HG03558 (cell line): ENCODE measurements around the gene MXD1.

Experiments used
- ATAC-seq: cut with Tn5 transposase; IDR thresholded peaks from one replicate; pipeline ENCODE4 v1.9.1; 2021; ENCODE audit warnings: moderate number of reproducible peaks; ENCODE audit not compliant: unreplicated experiment; ENCODE audit errors: extremely low read depth

The MXD1 gene

DNA sequence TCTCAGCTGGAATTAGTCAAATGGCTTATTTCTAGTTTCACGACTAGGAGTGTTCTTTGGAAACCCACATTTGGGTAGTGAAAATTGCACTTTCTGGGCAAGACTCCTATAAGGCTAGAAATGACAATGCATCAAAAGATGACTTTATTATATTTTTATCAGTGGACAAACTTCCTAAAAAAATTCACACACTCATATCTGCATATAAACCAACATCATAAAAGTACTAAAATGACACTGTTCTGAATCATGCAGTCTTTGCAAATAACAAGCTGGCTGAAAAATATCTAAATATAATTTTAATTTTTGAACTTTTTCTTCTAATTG, 17.6 kb downstream of the MXD1 start:
- no peak for ATAC-seq

DNA sequence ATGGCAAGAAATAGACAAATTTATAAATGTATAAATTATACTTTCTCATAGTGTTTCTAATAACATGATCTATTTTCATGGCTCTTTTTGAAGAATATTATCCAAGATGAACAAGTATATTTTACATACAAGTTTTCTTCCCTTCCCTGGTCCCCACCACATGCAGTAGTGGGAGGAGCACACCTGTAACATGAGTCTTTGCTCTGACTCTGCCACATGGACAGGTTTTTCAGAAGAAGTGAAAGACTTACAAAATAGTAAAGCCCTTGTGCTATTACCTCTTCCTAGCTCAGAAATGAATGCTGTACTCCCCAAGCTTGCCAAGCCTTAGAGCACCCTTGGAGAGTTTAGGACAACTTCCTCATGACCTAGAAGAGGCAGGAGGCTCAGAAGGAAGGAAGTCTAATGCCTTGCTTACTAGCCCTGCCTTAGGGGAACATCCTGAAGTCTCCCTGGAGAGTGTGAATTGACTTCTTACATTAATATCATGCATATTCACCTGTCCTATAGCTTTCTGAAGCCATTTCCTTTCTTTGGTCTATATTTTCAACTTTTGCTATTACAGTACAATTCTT, 18.4 kb downstream of the MXD1 start:
- no peak for ATAC-seq

DNA sequence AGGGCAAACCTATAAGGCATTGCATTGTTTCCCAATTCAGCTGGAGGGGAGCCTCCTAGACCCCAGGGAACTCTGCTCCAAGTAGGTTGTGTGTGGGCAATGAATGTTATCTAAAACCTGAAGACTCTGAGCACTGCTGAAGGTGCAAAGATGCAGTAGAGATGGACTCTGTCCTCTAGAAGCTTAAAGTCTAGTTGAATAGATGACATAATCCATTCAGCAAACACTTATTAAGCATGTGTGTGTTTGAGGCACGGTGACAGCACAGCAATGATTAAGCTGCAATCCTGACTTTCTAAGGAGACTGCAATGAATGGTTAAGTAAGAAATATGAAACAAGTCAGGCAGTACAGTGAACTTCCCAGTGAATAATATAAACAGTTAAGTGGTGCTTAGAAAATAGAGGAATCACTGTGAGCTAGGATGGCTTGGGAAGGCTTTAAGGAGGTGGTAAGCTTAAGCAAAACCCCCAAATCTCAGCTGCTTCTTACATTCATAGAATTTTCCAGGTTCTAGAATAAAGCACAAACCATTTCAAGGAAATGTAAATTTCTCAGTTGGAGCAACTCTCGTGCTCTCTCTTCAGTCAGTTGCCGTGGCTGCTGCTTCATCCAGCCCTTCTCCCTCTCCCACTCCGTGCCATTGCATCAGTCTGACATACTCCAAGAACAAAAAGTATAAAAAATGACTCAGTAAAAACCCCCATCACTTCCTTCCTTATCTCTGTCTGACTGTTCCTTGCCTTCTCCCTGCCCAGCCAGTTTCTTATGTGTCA, 19.1 kb downstream of the MXD1 start:
- no peak for ATAC-seq

DNA sequence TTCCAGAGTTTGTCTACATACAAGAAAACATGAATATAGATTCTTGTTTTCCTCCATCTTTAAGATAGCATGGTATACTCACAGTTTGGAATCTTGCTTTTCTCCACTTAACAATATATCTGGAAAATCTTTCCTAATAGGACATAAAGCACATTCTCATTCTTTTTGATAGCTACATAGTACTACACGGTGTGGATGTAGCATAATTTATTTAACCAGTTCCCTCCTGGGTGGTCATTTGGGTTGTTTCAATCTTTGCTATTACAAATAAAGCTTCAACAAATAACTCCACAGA, 19.7 kb downstream of the MXD1 start:
- no peak for ATAC-seq

DNA sequence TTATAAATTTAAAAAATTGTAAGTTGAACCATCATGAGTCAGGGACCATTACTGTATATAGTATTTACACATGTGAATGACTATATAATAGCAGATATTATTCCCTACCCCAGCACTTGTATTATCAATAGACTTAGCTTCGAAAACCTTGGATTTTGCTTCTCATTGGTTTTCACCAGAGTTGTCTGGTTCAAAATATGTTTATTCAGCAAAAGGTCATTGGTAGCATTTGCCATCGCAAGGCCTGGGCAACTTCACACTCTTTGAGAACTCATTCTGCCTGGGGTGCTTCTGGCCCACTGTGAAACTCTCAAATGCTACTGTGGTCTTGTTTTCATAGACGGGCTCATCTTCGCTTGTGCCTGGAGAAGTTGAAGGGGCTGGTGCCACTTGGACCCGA, 20.1 kb downstream of the MXD1 start:
- no peak for ATAC-seq

DNA sequence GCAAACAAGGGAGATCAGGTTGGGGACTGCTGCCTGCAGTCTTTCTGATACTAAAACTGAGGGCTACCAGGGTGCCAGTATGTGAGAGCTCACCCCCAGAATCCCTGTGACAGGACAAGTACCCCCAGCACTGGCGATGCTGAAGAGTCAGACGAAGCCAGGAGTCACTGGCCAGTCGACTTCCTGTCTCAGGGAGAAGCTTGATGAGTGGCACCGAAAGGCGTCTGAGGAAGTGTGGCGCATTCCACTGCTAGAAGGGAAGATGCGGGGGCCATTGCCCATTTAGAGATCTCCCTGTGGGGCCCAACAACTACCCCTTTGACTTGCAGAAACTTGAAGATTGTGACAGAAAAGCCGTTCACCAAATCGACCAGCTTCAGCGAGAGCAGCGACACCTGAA, 22.0 kb downstream of the MXD1 start:
- ATAC-seq: no peak

DNA sequence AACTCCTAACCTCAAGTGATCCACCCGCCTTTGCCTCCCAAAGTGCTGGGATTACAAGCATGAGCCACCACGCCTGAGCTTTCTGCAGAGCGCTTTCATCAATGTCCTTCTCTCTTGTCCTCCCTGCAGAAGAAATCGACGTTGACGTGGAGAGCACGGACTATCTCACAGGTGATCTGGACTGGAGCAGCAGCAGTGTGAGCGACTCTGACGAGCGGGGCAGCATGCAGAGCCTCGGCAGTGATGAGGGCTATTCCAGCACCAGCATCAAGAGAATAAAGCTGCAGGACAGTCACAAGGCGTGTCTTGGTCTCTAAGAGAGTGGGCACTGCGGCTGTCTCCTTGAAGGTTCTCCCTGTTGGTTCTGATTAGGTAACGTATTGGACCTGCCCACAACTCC, 23.1 kb downstream of the MXD1 start:
- ATAC-seq: no peak

DNA sequence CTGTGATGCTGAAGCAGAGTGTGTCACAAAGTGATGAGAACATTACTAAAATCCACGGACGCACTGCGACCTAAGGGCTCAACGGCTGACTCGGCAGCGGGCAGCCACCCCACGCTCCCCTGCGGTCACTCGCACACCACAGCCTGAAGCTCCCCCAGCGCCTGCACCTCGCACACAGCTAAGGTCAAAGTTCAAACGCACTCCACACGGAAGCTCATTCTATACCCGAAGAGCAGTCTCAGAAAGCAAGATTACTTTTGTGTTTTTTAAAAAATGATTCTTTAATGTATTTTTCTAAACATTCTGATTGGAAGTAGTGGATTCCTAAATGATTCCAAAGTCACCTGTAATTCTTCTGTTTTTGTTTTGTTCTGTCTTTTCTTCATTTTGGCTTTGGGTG, 24.8 kb downstream of the MXD1 start:
- ATAC-seq: no peak

DNA sequence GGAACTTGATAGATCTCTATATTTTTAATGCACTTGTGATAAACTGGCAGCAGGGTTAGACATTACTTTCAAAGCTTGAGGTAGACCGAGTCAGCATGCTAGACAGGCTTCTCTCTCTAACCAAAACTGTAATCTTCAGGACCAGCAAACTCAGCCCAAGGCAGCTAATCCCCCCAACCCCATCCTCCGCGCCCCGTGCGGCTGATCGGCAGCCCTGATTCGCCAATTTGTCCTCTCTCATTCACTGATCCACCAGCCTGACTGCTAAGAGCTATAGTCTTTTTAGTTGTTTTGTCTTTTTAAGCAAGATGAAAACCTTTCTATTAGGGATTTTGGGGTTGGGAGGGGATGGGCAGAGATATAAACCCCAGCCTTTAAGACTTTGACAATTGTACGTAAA, 25.8 kb downstream of the MXD1 start:
- no peak for ATAC-seq

DNA sequence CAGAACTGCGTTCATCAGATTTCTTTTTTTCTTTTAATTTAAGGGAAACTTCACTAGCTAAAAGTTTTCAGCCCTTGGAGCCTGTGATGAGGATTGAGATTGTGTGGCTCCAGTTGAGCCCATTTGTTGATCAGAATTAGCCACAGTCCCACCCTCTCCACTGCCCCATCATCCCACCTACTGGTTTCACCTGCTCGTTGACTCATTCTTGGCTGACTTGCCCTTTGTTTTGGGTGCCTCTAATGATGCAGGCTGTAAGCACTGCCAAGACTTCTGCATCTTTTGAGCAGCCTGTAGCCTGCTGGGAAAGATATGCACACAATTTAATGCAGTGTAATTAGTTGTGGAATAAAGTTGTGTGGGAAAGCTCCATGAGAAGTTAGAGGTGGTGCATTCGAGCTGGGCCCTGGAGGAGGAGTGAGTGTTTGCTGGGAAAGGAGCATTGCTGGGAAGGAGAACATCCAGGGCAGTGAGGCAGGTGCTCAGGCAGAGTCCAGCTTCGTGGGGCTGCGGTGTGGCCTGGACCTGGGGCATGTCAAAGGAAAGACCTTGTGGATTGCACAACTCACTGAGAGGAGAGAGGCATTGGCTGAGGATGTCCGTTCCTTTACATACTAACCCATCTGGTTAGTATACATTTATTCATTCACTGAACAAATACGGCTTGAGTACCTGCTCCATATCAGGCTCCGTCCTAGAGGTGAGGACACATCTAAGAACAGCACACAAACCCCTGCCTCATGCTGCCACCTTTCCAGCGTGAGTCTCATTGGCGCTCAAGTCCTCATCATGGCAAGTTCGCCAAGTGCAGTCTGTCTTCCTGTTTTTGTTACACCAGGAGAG, 28.3 kb downstream of the MXD1 start:
- ATAC-seq: no peak

DNA sequence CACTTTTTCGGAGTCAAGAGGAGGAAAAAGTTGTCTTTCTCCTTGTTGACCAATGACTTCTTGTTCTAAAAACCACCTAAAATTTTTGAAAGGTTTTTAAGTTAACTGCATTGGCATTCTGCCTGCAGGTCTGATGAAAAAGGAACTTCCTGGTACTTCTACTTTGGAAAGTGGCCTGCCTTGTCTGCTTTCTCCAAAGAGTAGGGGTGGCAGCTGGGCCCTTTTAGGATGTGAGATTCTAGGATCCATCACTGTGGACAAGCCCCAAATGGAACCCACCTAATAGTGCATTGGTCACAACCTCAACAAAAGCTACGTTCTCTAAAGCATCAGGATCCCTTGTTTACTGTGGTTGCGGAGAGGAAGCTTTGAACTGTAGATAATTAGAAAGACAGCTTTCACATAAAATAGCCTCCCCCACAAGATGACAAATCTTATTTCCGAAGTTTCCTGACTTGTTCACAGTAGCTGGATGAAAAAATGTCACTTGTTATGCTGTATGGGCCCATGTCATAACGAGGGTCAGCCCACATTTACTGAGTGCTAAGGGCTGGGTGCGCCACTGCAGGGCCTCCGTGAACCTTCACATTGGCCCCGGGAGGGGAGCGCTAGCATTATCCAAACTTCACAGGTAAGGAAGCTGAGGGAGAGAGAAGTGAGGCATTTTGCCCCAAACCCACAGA, 29.1 kb downstream of the MXD1 start:
- ATAC-seq: no peak

DNA sequence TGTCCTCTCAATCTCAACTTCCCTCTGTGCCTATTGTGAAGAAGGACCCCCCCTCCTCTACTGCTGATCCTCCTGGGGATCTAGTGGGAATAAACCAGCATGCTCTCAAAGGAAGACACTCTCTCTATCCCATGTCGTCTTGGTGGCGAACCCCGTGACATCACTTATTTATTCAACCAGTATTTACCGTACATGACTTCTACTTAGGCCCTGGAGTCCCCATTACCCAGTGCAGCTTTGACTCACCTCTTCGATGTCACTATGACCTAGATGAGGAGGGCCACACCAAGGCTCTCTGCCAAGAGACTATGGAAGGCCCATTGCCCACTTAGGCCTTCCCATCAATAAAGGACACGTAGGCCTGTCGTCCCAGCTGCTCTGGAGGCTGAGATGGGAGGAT, 29.8 kb downstream of the MXD1 start:
- ATAC-seq: no peak

DNA sequence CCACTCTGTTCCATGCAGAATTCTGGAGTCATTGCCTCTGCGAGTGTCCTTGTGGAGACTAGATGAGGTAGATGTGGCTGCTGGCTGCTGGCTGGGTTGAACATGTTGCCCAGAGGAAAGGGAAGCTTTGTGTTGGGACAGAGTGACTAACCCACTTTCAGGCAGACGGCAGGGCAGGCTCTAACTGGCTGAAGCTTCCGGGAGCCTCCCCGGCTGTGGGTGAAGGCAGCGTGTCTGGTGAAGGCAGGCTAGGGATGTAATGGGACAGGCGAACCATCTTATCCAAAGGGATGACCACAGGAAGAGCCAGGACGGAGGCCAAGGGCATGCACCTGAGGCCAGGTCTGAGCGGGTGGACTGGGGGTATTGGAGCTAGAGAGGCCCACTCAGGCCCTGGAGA, 30.5 kb downstream of the MXD1 start:
- no peak for ATAC-seq

DNA sequence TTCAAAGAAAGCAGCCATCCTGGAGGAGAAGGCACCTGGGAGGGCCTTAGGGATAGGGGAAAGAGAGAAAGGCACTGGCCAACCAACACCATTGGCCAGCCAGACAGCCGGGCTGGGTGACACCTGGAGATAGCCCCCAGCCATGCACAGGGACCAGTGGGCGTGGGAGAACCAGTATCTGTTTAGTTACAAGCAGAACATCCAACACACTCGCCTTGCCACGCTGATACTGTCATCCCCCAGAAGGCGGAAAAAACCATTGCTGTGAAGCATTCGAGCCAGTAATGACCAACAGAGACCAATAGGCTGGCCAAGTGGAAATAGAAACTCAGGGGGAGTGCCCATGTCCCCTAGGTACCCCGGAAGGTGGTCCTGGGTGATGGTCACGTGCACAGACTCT, 31.0 kb downstream of the MXD1 start:
- ATAC-seq: no peak

DNA sequence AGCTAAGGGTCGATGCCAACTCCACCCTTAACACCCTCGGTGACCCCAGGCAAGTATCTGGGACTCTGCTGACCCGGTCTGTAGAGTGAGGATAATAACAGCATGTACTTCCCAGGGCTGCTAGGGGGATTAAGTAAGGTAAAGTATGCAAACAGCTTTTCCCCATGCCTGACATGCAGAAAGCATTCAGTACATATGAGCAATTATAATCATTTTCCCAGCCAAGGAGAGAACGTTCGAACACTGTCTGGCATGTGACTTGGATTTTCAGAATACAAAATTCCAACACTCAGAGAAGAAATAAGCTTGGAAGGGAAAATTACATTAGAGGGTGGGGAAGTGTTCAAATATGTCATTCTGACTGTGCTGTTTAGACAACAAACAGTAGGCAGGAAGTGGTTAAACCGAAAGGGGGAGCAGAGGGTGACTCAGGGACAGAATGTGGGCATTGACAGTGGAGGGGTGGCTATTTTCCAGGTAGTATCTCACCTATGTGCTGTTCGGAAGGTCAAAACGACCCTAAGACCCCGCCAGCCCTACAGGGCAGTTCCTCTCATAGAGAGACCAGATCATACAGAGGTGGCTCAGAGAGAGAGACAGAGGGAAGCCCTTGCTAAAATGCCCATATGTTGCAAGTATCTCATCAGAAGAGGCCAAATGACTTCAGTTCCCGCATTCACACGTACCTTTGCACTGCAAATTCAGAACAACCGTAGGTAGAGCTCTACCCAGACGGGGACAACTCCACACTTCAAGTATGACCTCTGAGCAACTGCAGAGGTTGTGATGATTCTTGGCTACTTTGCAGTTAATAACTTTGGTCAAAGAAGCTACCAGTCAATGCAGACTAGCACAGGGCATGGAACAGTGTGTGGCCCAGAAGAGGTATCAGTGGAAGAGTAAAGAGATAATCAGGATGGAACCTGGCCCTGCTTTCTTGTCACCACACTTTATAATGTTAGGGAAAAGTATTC, 31.7 kb downstream of the MXD1 start:
- ATAC-seq: no peak

DNA sequence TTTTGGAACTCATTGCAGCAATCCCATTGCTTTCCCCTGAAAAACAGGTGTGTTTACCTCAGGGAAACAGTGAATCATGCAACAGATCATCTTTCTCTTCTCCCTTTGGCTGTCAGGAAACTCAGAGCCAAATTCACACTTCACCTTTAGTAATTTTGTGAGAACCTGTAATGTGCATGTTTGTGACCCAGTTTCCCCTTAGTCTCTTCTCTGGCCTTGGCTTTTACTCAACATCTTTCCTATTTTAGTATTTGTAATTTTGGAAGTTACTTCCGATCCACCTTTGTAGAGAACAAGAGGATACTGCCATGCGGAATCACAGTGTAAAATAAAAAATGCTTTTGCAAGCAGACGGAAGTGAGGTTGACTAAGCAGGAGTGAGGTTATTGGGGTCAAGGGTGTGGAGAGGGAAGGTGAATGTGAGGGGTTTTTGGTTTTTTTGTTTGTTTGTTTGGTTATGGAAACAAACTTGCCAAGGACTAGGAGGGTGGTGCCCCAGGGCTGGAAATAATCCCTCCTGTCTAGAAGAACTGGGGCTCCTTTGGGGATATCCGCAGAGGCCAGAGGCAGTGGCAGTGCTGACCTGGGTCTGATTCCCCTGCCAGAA, 32.5 kb downstream of the MXD1 start:
- no peak for ATAC-seq

DNA sequence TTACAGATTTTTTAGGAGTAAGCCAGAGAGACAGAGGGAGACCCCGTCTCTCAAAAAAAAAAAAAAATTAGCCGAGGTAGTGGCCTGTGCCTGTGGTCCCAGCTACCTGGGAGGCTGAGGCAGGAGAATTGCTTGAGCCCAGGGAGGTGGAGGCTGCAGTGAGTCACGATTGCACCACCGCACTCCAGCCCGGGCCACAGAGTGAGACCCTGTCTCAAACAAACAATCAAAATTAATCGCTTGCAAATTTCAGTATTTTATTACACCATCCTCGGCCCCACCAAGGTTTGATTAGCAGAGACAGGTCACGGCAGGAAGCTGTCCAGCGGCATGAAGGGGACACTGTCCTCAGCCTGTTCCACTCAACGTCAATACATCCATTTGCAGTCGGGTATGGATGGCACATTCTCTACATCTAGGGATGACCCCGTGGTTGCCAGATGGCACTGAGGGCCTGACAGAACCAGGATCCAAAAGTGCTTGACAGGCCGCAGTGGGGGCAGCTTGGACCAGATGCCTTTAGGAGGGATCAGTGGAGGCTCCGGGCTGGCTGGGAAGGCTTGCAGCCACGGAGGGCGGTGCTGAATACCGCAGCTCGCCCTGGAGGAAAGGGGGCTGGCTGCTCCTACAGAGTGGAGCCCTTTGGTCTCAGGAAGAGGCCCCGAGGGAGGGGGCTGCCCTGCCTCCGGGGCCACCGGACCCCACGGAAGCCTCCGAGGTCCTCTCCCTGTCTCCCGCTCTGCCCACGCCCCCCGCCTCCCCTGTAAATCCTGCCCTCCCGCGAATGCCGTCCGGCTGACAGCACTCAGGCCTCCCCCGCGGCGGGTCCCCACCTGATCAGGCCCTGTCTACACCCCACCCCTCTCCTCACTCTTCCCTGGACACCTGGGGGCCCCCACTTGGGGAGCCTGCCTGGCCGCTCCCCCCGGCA, 33.4 kb downstream of the MXD1 start:
- ATAC-seq: no peak

DNA sequence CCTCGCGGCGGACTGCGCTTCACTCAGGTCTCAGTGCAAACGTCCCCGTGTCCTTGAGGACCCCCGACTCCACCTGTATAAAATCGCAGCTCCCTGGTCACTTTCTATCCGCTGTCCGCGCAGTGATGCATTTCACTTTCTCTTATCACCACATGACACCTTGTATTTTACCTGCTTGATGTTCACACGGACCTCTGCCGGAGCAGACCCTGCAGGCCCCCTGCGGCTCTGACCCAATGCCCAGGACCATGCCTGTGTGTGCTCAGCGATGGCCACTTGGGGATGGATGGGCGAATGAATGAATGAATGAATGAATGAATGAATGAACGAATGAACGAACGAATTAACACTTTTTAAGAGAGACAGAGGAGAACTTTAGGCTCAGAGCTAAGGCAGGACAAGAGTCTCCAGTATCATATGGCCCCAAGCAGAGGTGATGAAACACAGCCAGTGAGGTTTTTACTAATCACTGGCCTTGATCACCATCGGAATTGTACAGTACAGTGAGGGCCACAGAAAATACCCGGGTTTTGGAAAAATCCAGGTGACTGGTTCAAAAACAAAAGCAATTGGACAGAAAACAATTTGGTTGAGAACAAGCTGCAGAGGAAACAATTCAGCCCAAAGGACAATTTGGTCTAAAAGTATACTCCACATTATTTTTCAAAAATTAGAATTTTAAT, 34.2 kb downstream of the MXD1 start:
- no peak for ATAC-seq
